ENCODE measurements around the gene CHADL. TPM values are rescaled to one million over a fixed set of nuclear protein-coding genes. Genes with fewer than 3 reads are reported as not detected.
"Not testable (repeated sequence)": the region's sequence is repeated elsewhere in the genome, so short reads cannot be mapped to it uniquely, and the experiment has no call there.

Gene CHADL
- 1.6 TPM for total RNA-seq

GRCh38 chr22:41240377-41241132 lies at the start of gene CHADL:
TSS of gene CHADL (minus strand) at chr22:41240931. CDS start at chr22:41240881, 50 bp downstream.
- no peak for FAIRE-seq
- peak; percentile 86 to 93 for DNase-seq (ENCODE audit: low spot score in 2 of 2)

DNA sequence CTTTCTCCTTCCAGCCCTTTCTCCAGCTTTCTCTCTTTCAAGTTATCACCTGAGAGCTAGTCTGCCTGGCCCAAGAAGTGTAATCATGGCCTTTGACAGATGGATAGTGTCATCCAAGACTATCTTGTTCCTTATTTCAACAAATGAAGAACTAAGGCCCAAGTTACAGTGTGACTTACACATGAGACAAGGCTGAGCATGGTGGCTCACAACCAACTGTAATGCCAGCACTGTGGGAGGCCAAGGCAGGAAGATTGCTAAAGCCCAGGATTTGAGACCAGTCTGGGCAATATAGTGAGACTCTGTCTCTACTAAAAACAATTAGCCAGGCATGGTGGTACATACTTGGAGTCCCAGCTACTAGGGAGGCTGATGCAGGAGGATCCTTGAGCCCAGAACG lies 48.9 kb upstream of the CHADL start:
- FAIRE-seq (no peak), DNase-seq (ENCODE audit: low spot score in 2 of 2) (no peak)

DNA sequence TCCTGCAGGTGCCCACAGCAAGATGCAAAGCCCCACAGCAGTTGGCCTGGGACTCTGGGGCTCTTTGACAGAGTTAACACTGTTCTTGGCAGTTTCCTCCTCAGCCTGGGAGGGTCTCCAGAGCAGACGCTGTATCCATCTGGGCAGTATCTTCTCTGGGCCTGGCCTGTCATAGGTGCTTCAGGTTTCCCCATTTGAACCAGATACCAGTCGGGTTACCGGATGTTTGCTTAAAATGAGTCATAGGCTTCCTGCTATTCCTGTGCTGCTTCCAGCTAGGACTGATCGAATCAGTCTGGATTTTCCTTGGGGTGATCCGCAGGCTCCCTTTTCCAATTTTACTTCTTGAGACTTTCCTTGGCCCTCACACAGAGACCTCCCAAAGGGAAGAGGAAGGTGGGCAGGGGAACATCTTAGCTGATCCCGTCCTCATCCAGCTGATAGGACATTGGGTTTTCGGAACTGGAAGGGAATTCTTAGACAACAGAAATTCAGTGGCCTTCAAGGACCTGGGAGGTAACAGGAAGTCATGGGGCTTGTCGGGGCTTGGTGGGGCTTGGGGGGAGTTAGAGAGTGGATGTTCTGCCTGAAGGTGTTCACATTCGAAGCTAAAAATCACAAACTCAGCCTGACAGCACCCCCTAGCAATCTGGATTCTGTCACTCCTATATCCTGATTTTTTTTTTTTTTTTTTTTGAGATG lies 47.7 kb upstream of the CHADL start:
- DNase-seq (ENCODE audit: low spot score in 2 of 2) (no peak), FAIRE-seq (no peak)

- no peak for DNase-seq (ENCODE audit: low spot score in 2 of 2)
- no peak for FAIRE-seq
These were observed 45.9 kb upstream of the CHADL start for GRCh38 chr22:41286639-41287091.

GRCh38 chr22:41285820-41286638 lies 45.3 kb upstream of the CHADL start, which contains the start of gene RANGAP1:
TSS of gene RANGAP1 (minus strand) at chr22:41286187. CDS start at chr22:41281044, 5,143 bp downstream.
- FAIRE-seq = peak; percentile 84
- peak; percentile 97 for DNase-seq (ENCODE audit: low spot score in 2 of 2)

DNA sequence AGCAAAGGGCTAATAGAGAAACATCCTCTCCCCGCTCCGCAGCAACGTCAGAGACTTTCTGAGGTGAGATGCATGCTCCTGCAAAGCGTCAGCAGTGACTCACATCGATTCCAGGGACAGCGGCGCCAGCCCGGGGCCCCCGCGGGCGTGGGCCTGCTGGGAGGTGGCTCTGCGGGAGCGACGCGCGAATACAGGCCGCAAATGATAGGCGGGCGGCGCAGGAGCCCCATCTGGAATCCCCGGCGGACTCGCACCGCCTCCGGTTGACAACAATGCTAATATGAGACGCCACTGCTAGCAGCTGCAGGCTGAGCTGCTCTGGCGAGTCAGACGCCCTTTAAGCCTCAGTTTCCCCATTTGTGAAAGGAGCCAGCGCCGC lies 44.7 kb upstream of the CHADL start:
- DNase-seq (ENCODE audit: low spot score in 2 of 2) (peak in 1 of 2 donors; percentile 72), FAIRE-seq (no peak)

- DNase-seq (ENCODE audit: low spot score in 2 of 2) (no peak), FAIRE-seq (no peak)
These were observed 43.7 kb upstream of the CHADL start for GRCh38 chr22:41284465-41284864.

DNA sequence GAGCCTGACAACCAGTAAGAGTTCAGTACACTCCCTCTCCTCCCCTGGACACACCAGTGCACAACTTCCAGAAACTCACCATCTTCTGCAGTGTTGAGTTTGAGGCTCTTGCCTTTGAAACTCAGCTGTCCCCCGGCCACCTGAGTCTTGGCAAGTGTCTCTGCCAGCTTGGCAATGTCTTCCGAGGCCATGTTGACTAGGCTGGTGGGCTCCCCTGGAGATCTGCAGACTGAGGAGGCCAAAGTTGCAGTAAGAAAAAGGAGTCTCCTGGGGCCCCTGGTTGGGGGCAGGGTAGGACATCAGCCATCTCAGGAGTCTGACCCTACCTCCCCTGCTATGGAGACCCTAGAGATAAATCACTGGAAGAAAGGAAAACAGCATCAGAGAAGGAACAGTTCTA lies 40.1 kb upstream of the CHADL start:
- FAIRE-seq = no peak
- no peak for DNase-seq (ENCODE audit: low spot score in 2 of 2)

GRCh38 chr22:41280065-41280464 lies 39.3 kb upstream of the CHADL start:
- DNase-seq (ENCODE audit: low spot score in 2 of 2) = no peak
- FAIRE-seq = no peak

DNA sequence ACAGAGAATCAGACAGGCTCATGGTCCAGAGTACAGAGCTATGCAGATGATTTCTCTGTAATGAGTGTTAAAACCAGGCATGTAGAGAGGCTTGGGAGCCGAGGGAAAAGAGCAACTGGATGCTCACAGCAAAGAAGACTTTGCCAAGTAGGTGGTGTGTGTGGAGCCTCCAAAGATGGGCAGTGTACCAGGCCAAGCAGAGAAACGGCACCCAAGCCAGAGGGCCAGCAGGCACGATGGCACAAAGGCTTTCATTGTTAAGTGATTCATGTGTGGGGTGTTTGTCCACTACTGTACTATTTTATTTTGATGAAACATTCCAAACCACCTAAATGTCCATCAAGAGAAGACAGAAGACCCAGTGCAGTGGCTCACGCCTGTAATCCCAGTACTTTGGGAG lies 34.1 kb upstream of the CHADL start:
- no peak for FAIRE-seq
- DNase-seq (ENCODE audit: low spot score in 2 of 2) = no peak

DNA sequence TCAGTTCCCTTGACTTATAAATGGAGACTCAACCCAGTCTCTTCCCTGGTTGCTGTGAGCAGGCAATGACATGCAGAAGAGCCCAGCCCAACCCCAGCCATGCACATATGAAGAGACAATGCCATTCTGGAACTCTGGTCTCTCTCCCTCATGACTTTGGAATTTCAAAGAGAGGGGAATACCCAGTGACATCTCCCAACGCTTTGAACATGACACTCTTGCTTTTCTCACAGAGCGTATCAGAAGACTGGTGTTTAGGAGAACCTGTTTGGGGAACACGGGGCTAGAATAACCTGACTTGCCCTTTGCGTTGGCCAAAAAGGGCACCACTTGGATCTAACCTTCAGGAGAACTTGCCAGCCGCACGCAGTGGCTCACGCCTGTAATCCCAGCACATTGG lies 32.4 kb upstream of the CHADL start:
- DNase-seq (ENCODE audit: low spot score in 2 of 2) = no peak
- no peak for FAIRE-seq

DNA sequence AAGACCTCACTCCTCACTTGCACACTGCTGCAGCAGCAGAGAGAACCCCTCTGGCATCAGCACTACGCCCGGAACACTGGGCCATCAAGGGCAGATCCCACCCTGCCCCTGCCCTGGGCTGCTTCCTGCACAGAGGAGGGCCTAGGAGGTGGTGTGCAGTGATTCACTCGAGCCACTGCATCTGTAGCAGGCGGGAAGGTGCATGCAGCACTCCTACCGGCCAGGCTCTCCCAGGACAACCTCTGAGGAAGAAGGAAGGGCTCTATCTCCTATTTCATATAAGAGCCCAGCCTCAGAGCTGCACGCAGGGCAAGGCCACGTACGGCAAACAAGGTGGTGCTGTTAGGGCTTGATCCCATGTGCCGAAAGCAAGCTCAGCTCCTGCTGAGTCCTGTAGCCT lies 31.1 kb upstream of the CHADL start:
- FAIRE-seq (no peak), DNase-seq (ENCODE audit: low spot score in 2 of 2) (no peak)

DNA sequence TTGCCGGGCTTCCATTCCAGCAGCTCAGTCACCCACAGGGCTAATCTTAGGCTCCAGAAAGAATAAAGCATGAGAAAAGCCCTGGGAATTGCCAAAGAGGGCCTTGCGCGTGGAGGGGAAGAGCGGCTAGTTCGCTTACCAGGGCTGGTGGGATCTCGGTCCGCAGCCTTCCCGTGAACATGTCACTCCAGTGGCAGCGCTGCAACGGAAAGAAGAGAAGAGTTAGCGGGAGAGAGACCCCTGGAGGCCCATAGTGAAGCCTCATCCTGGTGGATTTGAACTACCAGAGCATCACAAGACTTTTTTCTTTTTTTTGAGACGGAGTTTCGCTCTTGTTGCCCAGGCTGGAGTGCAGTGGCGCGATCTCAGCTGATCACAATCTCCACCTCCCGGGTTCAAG lies 27.2 kb upstream of the CHADL start:
- FAIRE-seq = no peak
- DNase-seq (ENCODE audit: low spot score in 2 of 2) = no peak

GRCh38 chr22:41264408-41264941 lies 23.7 kb upstream of the CHADL start:
- DNase-seq (ENCODE audit: low spot score in 2 of 2) (peak; percentile 68 to 73), FAIRE-seq (no peak)

- FAIRE-seq = no peak
- no peak for DNase-seq (ENCODE audit: low spot score in 2 of 2)
These were observed 23.0 kb upstream of the CHADL start for GRCh38 chr22:41263704-41264103.

GRCh38 chr22:41262250-41262765 lies 21.6 kb upstream of the CHADL start:
- FAIRE-seq (no peak), DNase-seq (ENCODE audit: low spot score in 2 of 2) (no peak)

DNA sequence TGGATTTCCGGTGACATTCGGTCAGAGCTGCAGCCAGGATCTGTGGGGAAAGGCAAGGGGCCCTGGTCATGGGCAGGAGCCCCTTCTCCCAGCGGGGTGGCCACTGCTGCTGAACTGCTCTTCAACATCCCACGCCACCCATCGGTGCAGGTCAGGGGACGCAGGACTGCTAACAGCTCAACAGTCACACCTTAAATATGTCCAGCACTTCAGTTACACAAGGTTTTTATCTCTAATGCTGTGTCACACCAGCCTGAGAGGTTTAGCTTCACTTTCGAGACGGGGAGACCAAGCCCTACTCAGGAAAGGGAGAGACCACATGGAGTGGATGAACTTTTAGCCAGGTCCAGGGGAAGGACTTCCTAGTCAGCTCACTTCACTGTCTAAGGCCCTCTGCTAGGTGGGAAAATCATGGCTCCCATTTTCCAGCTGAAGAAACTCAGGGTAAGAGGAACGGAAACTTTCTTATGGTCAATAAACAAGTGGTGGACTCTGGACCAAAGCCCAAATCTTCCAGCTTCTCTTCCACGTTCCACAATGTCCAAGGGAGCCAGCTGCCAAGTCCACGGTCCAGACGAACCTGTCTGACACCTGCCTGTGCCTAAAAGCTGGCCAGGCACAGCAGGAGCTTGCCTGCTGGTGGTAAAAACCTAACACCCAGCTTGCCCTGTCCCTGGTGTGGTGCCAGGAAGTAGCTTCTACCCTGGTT lies 21.0 kb upstream of the CHADL start:
- FAIRE-seq = no peak
- no peak for DNase-seq (ENCODE audit: low spot score in 2 of 2)

DNA sequence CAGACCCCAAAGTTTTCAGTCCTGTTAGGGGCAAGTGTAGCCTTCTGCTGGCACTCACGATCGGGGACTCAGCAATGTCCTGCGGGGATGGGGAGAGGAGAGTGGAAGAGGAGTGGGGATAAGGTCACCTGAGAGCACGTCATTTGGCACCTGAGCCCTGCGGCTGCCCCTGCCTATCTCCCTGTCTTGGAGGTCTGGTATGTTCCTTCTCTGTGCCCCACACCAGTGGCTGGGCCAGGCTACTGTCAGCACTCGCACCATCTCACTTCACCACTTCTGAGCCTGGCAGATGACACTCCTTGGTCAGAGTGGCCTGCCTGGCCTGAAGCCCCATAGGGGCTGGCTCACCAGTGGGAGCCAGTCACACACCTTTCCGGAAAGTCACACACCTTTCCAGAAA lies 20.1 kb upstream of the CHADL start:
- FAIRE-seq (no peak), DNase-seq (ENCODE audit: low spot score in 2 of 2) (no peak)

DNA sequence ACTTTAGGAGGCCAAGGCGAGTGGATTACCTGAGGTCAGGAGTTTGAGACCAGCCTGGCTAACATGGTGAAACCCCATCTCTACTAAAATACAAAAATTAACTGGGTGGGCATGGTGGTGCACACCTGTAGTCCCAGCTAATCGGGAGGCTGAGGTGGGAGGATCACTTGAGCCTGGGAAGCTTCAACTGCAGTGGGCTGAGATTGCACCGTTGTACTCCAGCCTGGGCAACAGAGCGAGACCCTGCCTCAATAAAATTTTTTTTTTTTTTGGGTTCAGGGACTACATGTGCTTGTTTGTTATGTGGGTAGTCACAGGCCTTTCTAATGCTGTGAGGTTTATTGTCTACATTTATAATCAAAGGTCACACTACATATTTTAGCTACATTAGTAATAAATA lies 19.0 kb upstream of the CHADL start:
- not testable (repeated sequence) for DNase-seq (ENCODE audit: low spot score in 2 of 2); FAIRE-seq

GRCh38 chr22:41257696-41258095 lies 17.0 kb upstream of the CHADL start:
- no peak for FAIRE-seq
- no peak for DNase-seq (ENCODE audit: low spot score in 2 of 2)
